ENCODE results near the gene SLC22A1.

GRCh38 chr6:160197662-160198061, 76.0 kb downstream of the SLC22A1 start:
- no peak for TF ChIP-seq CTCF (IDR thresholded peaks at IDR 0.05; ENCODE audit: poor library complexity)
- TF ChIP-seq EZH2phosphoT487 (IDR thresholded peaks at IDR 0.05; ENCODE audit: low read depth, severe bottlenecking, unreplicated experiment), result no peak
